MCF 10A (cell line): ENCODE measurements around the gene ASAP3. TPM values are rescaled to one million over a fixed set of nuclear protein-coding genes. Genes with fewer than 3 reads are reported as not detected.
A peak's percentile ranks its signal among the peaks of the same experiment; 100 is the strongest.

Experiments
- BruUV-seq: library from RNA; stranded (reverse); fragments of 400-500 nt; replicated peaks from 2 replicates; lab custom pipeline; 2021; lab: Mats Ljungman, UMichigan
- CTCF ChIA-PET: fragments of 300-600 bp; sonication (Branson Sonifier 250); formaldehyde crosslinking; extraction: SDS; loops from one replicate; lab custom pipeline; 2021; ENCODE audit warnings: antibody characterized with exemption, inconsistent platforms; lab: Yijun Ruan, JAX
- POLR2A ChIA-PET: fragments of 300-600, 350-650 bp; sonication (Branson Sonifier 250); formaldehyde crosslinking; extraction: SDS; loops from one replicate; lab custom pipeline; 2020; ENCODE audit warnings: antibody characterized with exemption, inconsistent platforms; lab: Yijun Ruan, JAX
- DNase-seq: peaks from one replicate; pipeline ENCODE4 v3.0.0-alpha.2; 2018; ENCODE audit not compliant: unreplicated experiment
- H3K27ac Mint-ChIP-seq: one replicate; pipeline ENCODE4 v1.8.0; 2022; ENCODE audit warnings: mild to moderate bottlenecking, low read depth, mixed read lengths; ENCODE audit not compliant: unreplicated experiment
- H3K27me3 Mint-ChIP-seq: one replicate; pipeline ENCODE4 v1.8.0; 2022; ENCODE audit warnings: mixed read lengths; ENCODE audit not compliant: insufficient read depth, unreplicated experiment
- H3K36me3 Mint-ChIP-seq: one replicate; pipeline ENCODE4 v1.8.0; 2022; ENCODE audit warnings: mild to moderate bottlenecking, moderate library complexity, mixed read lengths; ENCODE audit not compliant: insufficient read depth, unreplicated experiment
- H3K4me1 Mint-ChIP-seq: one replicate; pipeline ENCODE4 v1.8.0; 2022; ENCODE audit warnings: mixed read lengths; ENCODE audit not compliant: insufficient read depth, unreplicated experiment
- H3K4me3 Mint-ChIP-seq: one replicate; pipeline ENCODE4 v1.8.0; 2022; ENCODE audit warnings: mild to moderate bottlenecking, moderate library complexity, mixed read lengths; ENCODE audit not compliant: unreplicated experiment
- H3K9me3 Mint-ChIP-seq: one replicate; pipeline ENCODE4 v1.8.0; 2022; ENCODE audit warnings: mixed read lengths; ENCODE audit not compliant: unreplicated experiment
- CTCF ChIP-seq: fragments of 200-600 bp; IDR thresholded peaks from one replicate; pipeline ENCODE4 v1.8.0; 2022; ENCODE audit warnings: antibody characterized with exemption, mild to moderate bottlenecking; ENCODE audit not compliant: unreplicated experiment
- intact Hi-C: fragments of 100-400 bp; cut with micrococcal nuclease; formaldehyde crosslinking; loops from 2 replicates; pipeline ENCODE4 v1.14.1; 2022
- total RNA-seq: library from RNA; stranded (reverse); gene quantifications from 2 replicates; pipeline ENCODE4 v1.2.3, GENCODE V29; 2022

The ASAP3 gene
- total RNA-seq, 1 experiment from 2014 or later = 11.1 TPM

GRCh38 chr1:23478896-23479665, 4.9 kb downstream of the ASAP3 start:
- CTCF ChIA-PET = interaction anchor here (1.1 kb wide), 1 partner anchor 18 kb away, joined by 3 read pairs; no protein-coding TSS in a partner anchor
- Mint-ChIP-seq H3K27ac (peak overlapping the region; percentile 93), H3K4me1 (peaks cover 46% of the 10 kb centered on the region), H3K27me3 (no peaks in the 10 kb centered on the region), H3K36me3 (no peaks in the 10 kb centered on the region), H3K9me3 (no peaks in the 10 kb centered on the region), H3K4me3 (peak overlapping the region; percentile 56)
- BruUV-seq = TSS peak; percentile 85
- POLR2A ChIA-PET = interaction anchor here (1.0 to 1.2 kb wide), 4 partner anchors 18 to 139 kb away, joined by 3 to 4 read pairs (median 4); partner anchors contain the start of gene HNRNPR
- intact Hi-C loops = loop anchor here (5.0 kb wide), 2 partner anchors 77 to 137 kb away; partner anchors contain the start of gene HNRNPR
- DNase-seq = peak; percentile 94
- TF ChIP-seq CTCF = no peak

- Mint-ChIP-seq H3K4me3 (peak overlapping the region; percentile 18), H3K36me3 (no peaks in the 10 kb centered on the region), H3K9me3 (no peaks in the 10 kb centered on the region), H3K27ac (peak overlapping the region; percentile 93), H3K27me3 (no peaks in the 10 kb centered on the region), H3K4me1 (peaks cover 50% of the 10 kb centered on the region)
- TF ChIP-seq CTCF = no peak
- no TSS peak for BruUV-seq
- peak; percentile 78 for DNase-seq
- intact Hi-C loops = loop anchor here (5.0 kb wide), 2 partner anchors 75 to 135 kb away; partner anchors contain the start of gene HNRNPR
- CTCF ChIA-PET = no interaction called here
- POLR2A ChIA-PET = no interaction called here
Measured at GRCh38 chr1:23477359-23478144, 6.4 kb downstream of the ASAP3 start.

GRCh38 chr1:23475641-23476040, 8.3 kb downstream of the ASAP3 start:
- POLR2A ChIA-PET = interaction anchor here (1.6 to 2.0 kb wide), 2 partner anchors 8 to 72 kb away, joined by 7 to 11 read pairs; partner anchors contain the start of gene ASAP3
- no peak for TF ChIP-seq CTCF
- Mint-ChIP-seq H3K36me3 (no peaks in the 10 kb centered on the region), H3K27me3 (no peaks in the 10 kb centered on the region), H3K9me3 (no peaks in the 10 kb centered on the region), H3K4me3 (no peak overlapping the region), H3K4me1 (peaks cover 59% of the 10 kb centered on the region), H3K27ac (peak overlapping the region; percentile 76)
- intact Hi-C loops = loop anchor here (5.0 kb wide), 2 partner anchors 73 to 133 kb away; partner anchors contain the start of gene HNRNPR
- CTCF ChIA-PET = interaction anchor here (1.1 kb wide), 1 partner anchor 22 kb away, joined by 4 read pairs; no protein-coding TSS in a partner anchor
- DNase-seq = no peak
- BruUV-seq = no TSS peak
